Measurements from ENCODE around the gene USP35.

DNA sequence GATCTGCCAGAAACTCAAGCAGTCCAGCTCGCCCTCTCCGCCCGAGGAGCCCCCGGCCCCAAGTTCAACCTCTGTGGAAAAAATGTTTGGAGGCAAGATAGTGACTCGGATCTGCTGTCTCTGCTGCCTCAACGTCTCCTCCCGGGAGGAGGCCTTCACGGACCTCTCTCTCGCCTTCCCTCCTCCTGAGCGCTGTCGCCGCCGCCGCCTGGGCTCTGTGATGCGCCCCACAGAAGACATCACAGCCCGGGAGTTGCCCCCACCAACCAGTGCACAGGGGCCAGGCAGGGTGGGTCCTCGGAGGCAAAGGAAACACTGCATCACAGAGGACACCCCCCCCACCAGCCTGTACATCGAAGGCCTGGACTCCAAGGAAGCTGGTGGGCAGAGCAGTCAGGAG, 20.8 kb downstream of the USP35 start:
- TF ChIP-seq ELF1 (IDR thresholded peaks at IDR 0.05; ENCODE audit: borderline replicate concordance, low read depth), result no peak
- TF ChIP-seq, protein P1, sequence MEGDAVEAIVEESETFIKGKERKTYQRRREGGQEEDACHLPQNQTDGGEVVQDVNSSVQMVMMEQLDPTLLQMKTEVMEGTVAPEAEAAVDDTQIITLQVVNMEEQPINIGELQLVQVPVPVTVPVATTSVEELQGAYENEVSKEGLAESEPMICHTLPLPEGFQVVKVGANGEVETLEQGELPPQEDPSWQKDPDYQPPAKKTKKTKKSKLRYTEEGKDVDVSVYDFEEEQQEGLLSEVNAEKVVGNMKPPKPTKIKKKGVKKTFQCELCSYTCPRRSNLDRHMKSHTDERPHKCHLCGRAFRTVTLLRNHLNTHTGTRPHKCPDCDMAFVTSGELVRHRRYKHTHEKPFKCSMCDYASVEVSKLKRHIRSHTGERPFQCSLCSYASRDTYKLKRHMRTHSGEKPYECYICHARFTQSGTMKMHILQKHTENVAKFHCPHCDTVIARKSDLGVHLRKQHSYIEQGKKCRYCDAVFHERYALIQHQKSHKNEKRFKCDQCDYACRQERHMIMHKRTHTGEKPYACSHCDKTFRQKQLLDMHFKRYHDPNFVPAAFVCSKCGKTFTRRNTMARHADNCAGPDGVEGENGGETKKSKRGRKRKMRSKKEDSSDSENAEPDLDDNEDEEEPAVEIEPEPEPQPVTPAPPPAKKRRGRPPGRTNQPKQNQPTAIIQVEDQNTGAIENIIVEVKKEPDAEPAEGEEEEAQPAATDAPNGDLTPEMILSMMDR (IDR thresholded peaks at IDR 0.05 in 2 of 3, conservative IDR thresholded peaks at IDR 0.05 in 1 of 3; ENCODE audit: borderline replicate concordance in 1 of 3, insufficient read depth in 1 of 3, low read depth in 2 of 3, low read length in 2 of 3), result no peak
- TF ChIP-seq EZH2 (IDR thresholded peaks at IDR 0.05), result no peak
- TF ChIP-seq EZH2phosphoT487 (IDR thresholded peaks at IDR 0.05; ENCODE audit: borderline replicate concordance), result no peak
- no peak for TF ChIP-seq POLR2AphosphoS5 (IDR thresholded peaks at IDR 0.05; ENCODE audit: low read depth, low read length)
